ENCODE data around the gene PGA4. TPM values are rescaled to one million over a fixed set of nuclear protein-coding genes. Genes with fewer than 3 reads are reported as not detected.
"Not testable (repeated sequence)": the region's sequence is repeated elsewhere in the genome, so short reads cannot be mapped to it uniquely, and the experiment has no call there.

The PGA4 gene
- total RNA-seq, 1 experiment from 2014 or later = not detected

DNA sequence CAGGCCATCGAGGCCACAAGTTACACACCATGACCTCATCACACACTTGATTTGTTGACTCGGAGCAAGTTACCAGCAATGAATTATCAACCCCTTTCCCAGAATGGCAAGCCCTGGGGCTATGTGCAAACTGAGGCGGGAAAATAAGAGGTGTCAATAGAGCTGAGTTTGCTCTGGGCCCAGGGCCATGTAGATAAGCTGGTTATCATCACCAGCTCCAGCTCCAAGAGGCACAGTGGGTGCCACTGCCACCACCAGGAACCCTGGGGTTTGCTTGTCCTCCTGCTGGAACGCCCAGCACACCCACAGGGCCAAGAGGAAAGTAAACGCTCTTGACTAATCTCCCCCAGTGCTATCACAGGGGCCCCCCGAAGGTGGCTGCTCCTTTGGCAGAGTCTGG, 47.9 kb upstream of the PGA4 start:
- POLR2A ChIA-PET (ENCODE audit: low non-redundant PET) = no interaction called here
- no peak for DNase-seq (ENCODE audit: low spot score)
- Histone ChIP-seq H3K36me3 (ENCODE audit: insufficient read depth, low read length, poor library complexity, severe bottlenecking) (no peaks in the 10 kb centered on the region), H3K4me3 (ENCODE audit: low read depth, low read length, poor library complexity, severe bottlenecking) (no peak overlapping the region), H3K27ac (ENCODE audit: low read depth, low read length, poor library complexity, severe bottlenecking) (no peak overlapping the region), H3K9me3 (ENCODE audit: low read depth, low read length, poor library complexity, severe bottlenecking) (no peaks in the 10 kb centered on the region), H3K4me1 (ENCODE audit: insufficient read depth, low read length, poor library complexity, severe bottlenecking) (no peaks in the 10 kb centered on the region), H3K27me3 (replicated peaks; ENCODE audit: insufficient read depth, low read depth, low read length, poor library complexity) (peaks cover 27% of the 10 kb centered on the region)
- CTCF ChIA-PET = no interaction called here
- no TSS peak for BruUV-seq (replicated peaks)
- intact Hi-C loops (cut with micrococcal nuclease; ENCODE audit: unreplicated experiment) = no loop called here
- TF ChIP-seq EZH2 (IDR thresholded peaks at IDR 0.05; ENCODE audit: borderline replicate concordance, low read depth, low read length, poor library complexity, severe bottlenecking) = no peak
- TF ChIP-seq, protein P1, sequence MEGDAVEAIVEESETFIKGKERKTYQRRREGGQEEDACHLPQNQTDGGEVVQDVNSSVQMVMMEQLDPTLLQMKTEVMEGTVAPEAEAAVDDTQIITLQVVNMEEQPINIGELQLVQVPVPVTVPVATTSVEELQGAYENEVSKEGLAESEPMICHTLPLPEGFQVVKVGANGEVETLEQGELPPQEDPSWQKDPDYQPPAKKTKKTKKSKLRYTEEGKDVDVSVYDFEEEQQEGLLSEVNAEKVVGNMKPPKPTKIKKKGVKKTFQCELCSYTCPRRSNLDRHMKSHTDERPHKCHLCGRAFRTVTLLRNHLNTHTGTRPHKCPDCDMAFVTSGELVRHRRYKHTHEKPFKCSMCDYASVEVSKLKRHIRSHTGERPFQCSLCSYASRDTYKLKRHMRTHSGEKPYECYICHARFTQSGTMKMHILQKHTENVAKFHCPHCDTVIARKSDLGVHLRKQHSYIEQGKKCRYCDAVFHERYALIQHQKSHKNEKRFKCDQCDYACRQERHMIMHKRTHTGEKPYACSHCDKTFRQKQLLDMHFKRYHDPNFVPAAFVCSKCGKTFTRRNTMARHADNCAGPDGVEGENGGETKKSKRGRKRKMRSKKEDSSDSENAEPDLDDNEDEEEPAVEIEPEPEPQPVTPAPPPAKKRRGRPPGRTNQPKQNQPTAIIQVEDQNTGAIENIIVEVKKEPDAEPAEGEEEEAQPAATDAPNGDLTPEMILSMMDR (conservative IDR thresholded peaks at IDR 0.05; ENCODE audit: low read depth, low read length) = no peak

DNA sequence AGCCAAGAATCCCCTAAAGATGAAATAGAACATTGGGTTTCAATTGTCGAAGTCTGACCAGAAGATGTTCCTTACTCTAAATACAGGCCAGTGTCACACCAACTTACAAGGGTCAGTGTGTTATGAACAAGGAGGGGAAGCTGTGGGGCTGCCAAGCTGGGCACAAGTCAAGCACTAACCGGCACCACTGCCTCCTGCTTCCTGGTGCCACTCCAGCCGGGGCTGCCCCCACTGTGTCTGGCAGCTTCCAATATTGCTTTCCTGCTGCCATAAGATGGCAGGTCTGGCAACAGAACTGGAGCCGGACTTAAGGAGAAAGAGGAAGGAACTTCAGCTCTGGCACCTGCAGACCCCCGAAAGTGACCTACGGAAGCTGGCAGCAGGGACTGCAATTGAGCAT, 47.2 kb upstream of the PGA4 start:
- no peak for TF ChIP-seq EZH2 (IDR thresholded peaks at IDR 0.05; ENCODE audit: borderline replicate concordance, low read depth, low read length, poor library complexity, severe bottlenecking)
- TF ChIP-seq, protein P1 (conservative IDR thresholded peaks at IDR 0.05; ENCODE audit: low read depth, low read length) = no peak
- intact Hi-C loops (cut with micrococcal nuclease; ENCODE audit: unreplicated experiment) = no loop called here
- CTCF ChIA-PET = no interaction called here
- POLR2A ChIA-PET (ENCODE audit: low non-redundant PET) = no interaction called here
- no peak for DNase-seq (ENCODE audit: low spot score)
- Histone ChIP-seq H3K27ac (ENCODE audit: low read depth, low read length, poor library complexity, severe bottlenecking) (no peak overlapping the region), H3K36me3 (ENCODE audit: insufficient read depth, low read length, poor library complexity, severe bottlenecking) (no peaks in the 10 kb centered on the region), H3K9me3 (ENCODE audit: low read depth, low read length, poor library complexity, severe bottlenecking) (no peaks in the 10 kb centered on the region), H3K4me3 (ENCODE audit: low read depth, low read length, poor library complexity, severe bottlenecking) (no peak overlapping the region), H3K27me3 (replicated peaks; ENCODE audit: insufficient read depth, low read depth, low read length, poor library complexity) (peaks cover 27% of the 10 kb centered on the region), H3K4me1 (ENCODE audit: insufficient read depth, low read length, poor library complexity, severe bottlenecking) (no peaks in the 10 kb centered on the region)
- BruUV-seq (replicated peaks) = no TSS peak

DNA sequence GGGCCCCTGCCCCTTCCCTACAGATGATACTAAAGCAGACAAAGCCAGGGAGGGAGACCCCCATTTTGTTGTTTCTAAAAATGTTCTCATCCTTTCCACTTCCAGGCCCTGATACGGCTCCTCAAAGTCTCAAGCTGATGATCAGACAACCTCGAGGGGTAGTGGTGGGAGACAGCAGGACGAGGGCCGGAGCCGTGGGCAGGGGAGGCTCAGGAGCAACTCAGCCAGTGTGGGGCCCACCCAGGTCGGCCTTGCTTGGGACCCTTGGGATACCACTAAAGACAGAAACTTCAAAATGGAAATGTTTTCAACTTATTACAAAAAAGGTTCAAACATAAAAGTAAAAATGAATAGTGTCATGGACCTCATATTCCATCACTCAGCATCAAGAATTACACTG, 45.7 kb upstream of the PGA4 start:
- intact Hi-C loops (cut with micrococcal nuclease; ENCODE audit: unreplicated experiment) = no loop called here

DNA sequence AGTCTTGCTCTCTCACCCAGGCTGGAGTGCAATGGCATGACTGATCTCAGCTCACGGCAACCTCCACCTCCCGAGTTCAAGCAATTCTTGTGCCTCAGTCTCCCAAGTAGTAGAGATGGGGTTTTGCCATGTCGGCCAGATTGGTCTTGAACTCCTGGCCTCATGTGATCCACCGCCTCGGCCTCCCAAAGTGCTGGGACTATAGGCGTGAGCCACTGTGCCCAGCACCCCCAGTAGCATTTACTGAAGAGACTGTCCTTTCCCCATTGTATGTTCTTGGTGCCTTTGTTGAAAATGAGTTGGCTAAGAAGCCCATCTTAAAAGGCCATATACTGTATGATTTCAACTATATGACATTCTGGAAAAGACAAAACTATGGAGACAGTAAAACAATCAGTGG, 41.9 kb upstream of the PGA4 start:
- intact Hi-C loops (cut with micrococcal nuclease; ENCODE audit: unreplicated experiment); H3K4me3 ChIP-seq (ENCODE audit: low read depth, low read length, poor library complexity, severe bottlenecking); H3K27ac ChIP-seq (ENCODE audit: low read depth, low read length, poor library complexity, severe bottlenecking); BruUV-seq (replicated peaks); POLR2A ChIA-PET (ENCODE audit: low non-redundant PET); H3K36me3 ChIP-seq (ENCODE audit: insufficient read depth, low read length, poor library complexity, severe bottlenecking); DNase-seq (ENCODE audit: low spot score); H3K9me3 ChIP-seq (ENCODE audit: low read depth, low read length, poor library complexity, severe bottlenecking); H3K4me1 ChIP-seq (ENCODE audit: insufficient read depth, low read length, poor library complexity, severe bottlenecking); CTCF ChIA-PET: not testable (repeated sequence)
- H3K27me3 ChIP-seq (replicated peaks; ENCODE audit: insufficient read depth, low read depth, low read length, poor library complexity) = peaks cover 15% of the 10 kb centered on the region

More for the DNA sequence above, 45.7 kb upstream of the PGA4 start:
- CTCF ChIA-PET = interaction anchor here (1.2 kb wide), 1 partner anchor 345 kb away, joined by 3 read pairs; no protein-coding TSS in a partner anchor
- Histone ChIP-seq H3K9me3 (ENCODE audit: low read depth, low read length, poor library complexity, severe bottlenecking) (no peaks in the 10 kb centered on the region), H3K36me3 (ENCODE audit: insufficient read depth, low read length, poor library complexity, severe bottlenecking) (no peaks in the 10 kb centered on the region), H3K27me3 (replicated peaks; ENCODE audit: insufficient read depth, low read depth, low read length, poor library complexity) (peaks cover 27% of the 10 kb centered on the region), H3K4me1 (ENCODE audit: insufficient read depth, low read length, poor library complexity, severe bottlenecking) (no peaks in the 10 kb centered on the region), H3K4me3 (ENCODE audit: low read depth, low read length, poor library complexity, severe bottlenecking) (no peak overlapping the region), H3K27ac (ENCODE audit: low read depth, low read length, poor library complexity, severe bottlenecking) (no peak overlapping the region)
- TF ChIP-seq, protein P1 (conservative IDR thresholded peaks at IDR 0.05; ENCODE audit: low read depth, low read length) = no peak
- TF ChIP-seq EZH2 (IDR thresholded peaks at IDR 0.05; ENCODE audit: borderline replicate concordance, low read depth, low read length, poor library complexity, severe bottlenecking) = no peak
- BruUV-seq (replicated peaks) = no TSS peak
- DNase-seq (ENCODE audit: low spot score) = no peak
- POLR2A ChIA-PET (ENCODE audit: low non-redundant PET) = interaction anchor here (0.9 kb wide), 1 partner anchor 372 kb away, joined by 4 read pairs; no protein-coding TSS in a partner anchor

All from A673 (cell line).